ENCODE data around the gene PILRA.
"Not testable (repeated sequence)": the region's sequence is repeated elsewhere in the genome, so short reads cannot be mapped to it uniquely, and the experiment has no call there.

PILRA gene

DNA sequence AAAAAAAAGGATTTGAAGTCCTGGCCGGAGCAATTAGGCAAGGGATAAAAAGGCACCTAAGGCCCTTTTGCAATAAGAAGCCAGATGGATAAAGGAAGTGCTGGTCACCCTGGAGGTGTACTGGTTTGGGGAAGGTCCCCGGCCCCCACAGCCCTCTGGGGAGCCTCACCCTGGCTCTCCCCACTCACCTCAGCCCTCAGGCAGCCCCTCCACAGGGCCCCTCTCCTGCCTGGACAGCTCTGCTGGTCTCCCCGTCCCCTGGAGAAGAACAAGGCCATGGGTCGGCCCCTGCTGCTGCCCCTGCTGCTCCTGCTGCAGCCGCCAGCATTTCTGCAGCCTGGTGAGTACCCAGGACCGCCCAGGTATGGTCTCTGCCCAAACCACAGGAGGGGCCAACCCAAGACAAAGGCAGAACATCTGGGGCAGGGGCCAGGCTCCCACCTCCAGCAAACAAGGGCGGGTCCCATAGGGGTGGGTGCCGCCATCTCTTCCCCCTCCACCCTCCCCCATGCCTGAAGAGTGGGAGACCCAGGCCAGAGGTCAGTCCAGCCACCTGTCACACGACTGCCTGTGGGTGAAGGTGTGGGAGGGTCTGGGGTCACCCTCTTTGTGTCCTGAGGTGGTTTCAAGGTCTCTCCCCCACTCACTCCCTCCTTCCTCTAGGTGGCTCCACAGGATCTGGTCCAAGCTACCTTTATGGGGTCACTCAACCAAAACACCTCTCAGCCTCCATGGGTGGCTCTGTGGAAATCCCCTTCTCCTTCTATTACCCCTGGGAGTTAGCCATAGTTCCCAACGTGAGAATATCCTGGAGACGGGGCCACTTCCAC, 15.0 kb upstream of the PILRA start, which contains the start of gene PILRB:
TSS of gene PILRB (plus strand) at position 91 of the 830 bp plus-strand sequence. CDS start at position 277, 186 bp downstream.
- no peak for DNase-seq

DNA sequence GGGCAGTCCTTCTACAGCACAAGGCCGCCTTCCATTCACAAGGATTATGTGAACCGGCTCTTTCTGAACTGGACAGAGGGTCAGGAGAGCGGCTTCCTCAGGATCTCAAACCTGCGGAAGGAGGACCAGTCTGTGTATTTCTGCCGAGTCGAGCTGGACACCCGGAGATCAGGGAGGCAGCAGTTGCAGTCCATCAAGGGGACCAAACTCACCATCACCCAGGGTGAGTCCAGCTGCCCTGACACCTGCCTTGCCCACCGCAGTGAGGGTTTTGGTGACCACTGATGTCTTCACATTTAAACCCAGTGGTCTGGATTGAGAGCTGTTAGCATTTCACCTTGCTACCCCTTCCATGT, 14.5 kb upstream of the PILRA start:
- no peak for DNase-seq

DNA sequence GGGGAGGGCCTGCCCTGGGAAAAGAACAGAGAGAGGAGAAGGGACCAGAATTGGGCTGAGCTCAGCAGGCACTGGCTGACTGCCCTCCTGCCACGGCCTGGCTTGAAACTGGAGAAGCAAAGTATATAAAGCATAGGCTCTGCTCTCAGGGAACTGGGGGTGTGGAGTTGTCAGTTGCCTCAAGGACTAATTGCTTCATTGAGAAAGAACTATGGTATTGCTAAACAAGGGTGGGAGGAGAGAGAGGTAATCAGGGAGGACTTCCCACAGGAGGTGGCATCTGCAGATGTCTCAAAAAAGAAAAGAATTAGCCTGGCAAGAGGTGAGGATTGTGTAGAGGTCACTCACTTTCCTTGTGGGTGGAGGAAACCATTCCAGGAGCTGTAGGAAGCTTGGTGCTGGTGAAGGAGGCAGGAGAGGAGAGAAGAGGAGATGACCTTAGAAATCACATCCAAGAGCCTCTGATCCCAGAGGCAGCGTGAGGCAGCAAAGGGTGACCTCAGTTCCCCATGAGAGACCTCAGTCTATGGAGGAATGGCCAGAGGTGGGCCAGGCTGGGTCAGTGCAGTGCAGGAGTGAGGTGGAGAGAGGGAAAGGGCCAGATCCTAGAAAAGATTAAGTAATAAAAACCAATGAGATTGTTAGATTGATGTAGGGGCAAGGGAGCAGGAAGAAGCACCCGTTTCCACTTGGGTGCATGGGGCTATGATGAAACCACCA, 13.0 kb upstream of the PILRA start:
- DNase-seq = no peak

DNA sequence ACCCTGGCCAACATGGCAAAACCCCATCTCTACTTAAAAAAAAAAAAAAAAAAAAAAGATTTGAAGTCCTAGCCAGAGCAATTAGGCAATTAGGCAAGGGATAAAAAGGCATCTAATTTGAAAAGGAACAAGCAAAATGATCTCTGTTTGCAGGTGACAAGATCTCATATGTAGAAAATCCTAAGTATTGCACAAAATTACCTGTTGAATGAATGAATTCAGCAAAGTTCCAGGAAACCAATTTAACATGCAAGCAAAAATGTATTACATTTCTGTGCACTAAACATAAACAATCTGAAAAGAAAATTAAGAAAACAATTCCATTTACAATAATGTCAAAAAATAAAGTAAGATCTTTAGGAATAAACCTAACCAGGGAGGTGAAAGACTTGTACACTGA, 10.2 kb upstream of the PILRA start:
- no peak for DNase-seq

- not testable (repeated sequence) for DNase-seq
Measured at GRCh38 chr7:100363797-100364196, 9.5 kb upstream of the PILRA start.

GRCh38 chr7:100364480-100364879, 8.8 kb upstream of the PILRA start:
- DNase-seq = no peak

GRCh38 chr7:100365998-100366367, 7.3 kb upstream of the PILRA start:
- not testable (repeated sequence) for DNase-seq

DNA sequence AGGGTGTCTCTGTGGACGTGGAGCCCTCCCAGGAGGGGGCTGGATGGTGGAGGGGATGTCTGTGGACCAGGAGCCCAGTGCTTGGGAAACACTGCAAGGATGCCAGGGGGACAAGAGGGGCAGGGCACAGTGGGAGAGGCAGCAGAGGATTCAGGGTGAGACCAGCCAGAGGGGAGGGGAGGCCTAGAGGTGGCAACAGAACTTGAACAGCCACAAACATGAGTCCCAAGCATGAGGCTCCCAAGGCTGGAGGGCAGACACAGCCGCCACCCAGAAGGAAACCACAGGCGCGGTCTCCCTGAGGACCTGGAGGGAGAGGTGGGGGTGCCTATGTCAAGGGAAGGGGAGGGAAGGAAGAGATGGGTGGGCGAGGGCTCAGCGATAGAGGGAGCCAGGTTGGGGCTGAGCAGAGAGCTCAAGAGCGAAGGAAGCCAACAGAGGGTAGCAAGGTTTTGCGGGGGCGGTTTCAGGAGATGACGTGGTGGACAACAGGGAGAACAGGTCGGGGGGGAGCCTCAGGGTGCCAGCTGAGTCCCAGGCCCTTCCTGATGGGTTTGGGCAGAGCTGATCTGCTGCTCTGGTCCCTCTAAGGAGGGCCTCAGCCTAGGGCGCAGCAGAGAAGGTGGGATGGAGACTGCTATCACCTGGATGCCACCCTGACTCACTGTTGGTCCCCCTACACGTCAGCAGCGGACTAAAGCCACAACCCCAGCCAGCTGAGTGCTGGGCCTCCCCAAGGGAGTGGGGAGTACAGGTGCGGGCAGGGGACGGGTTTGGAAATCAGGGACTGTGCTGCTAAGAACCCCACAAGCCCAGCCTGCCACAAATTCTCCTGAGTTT, 6.7 kb upstream of the PILRA start:
- DNase-seq = no peak

GRCh38 chr7:100367251-100367620, 6.1 kb upstream of the PILRA start:
- no peak for DNase-seq

DNA sequence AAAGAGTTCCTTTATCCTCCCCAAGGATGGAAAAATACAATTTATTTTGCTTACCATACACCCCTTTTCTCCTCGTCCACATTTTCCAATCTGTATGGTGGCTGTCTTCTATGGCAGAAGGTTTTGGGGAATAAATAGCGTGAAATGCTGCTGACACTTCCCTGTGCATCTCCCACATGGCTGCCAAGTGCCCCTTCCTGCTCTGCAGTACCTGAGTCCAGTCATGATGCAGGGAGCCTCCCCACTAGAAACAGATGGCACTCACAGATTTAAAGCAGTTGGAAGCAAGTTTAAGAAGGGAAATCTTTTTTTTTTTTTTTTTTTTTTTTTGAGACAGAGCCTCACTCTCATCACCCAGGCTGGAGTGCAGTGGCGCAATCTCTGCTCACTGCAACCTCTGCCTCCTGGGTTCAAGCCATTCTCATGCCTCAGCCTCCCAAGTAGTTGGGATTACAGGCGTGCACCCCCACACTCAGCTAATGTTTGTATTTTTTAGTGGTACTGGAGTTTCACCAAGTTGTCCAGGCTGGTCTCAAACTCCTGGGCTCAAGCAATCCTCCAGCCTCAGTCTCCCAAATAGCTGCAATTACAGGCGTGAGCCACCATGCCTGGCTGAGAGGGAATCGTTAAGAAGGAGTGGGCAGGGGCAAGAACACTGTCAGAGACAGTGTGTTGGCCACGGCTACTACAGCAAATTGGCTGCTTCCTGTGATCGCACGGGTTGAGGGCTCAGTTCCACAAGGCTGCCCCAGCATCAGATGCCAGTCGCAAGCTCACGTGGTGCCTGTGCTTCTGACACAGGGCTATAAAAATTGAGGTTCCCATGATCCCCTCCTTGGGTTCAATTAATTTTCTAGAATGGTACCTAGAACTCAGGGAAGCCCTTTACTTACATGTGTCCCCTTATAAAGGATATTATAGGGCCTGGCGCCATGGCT, 5.3 kb upstream of the PILRA start:
- DNase-seq = no peak

DNA sequence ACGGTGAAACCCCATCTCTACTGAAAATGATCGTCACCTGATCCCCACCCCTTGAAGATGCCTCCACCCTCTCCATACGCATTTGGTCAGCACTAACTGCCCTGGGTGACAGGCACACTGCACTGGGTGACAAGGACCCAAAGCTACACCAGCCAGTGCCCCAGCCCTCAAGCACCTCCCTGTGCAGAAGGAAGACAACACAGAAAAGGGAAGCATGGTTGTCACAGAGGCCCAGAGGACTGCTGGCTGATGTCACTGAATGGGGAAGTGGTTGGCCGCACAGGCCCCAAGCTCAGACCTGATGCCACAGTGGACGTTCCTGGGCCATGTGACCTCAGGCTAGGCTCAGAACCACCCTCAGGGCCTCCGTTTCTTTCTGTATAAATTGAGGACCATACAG, 4.2 kb upstream of the PILRA start:
- DNase-seq = no peak

GRCh38 chr7:100370303-100370702, 3.0 kb upstream of the PILRA start:
- DNase-seq = no peak

DNA sequence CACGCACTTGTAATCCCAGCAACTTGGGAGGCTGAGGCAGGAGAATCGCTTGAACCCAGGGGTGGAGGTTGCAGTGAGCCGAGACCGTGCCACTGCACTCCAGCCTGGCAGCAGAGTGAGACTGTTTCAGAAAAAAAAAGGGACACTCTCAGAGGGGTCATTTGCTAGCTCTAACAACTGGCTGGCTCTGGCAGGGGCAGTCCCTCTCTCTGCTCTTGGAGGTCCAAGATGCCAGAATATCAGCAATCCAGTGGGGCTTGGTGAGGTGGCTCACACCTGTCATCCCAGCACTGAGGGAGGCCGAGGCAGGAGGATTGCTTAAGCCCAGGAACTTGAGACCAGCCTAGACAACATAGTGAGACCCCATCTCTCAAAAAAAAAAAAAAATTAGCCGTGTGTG, 2.5 kb upstream of the PILRA start:
- no peak for DNase-seq

DNA sequence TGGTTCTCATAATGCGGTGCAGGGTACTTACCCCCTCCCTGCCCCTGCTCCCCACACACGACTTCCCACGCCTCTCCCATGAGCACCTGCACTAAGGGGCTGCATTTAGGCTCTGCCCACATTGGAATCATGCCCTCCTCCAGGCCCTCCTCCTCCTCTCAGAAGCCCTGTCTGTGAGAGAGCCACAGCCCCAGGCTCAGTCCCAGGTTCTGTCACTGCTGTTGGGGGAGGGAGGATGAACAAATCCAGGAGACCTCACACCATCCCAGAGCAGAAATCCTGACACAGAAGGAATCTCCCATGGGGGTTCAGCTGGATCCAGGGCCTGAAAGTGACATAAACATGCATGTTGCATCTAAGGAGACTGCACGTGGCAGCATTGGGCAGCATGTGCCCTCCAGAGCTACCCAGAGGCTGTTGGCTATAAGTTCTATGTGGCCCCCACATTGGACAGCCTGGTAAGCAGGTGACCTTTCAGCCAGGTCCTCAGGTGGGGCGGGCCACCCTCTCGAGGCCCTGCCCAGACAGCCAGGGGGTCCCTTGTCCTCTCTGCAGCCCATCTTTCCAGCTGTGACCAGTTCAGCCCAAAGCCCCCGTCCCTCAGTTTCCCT, 1.6 kb upstream of the PILRA start:
- no peak for DNase-seq

GRCh38 chr7:100372256-100372655, 1.0 kb upstream of the PILRA start:
- peak; percentile 54 for DNase-seq

- no peak for DNase-seq
Measured at GRCh38 chr7:100372694-100373093, 593 bp upstream of the PILRA start.

GRCh38 chr7:100373870-100374598, 747 bp downstream of the PILRA start:
- DNase-seq = not testable (repeated sequence)

GRCh38 chr7:100374601-100375000, 1.3 kb downstream of the PILRA start:
- no peak for DNase-seq

- DNase-seq = no peak
Measured at GRCh38 chr7:100376066-100376465, 2.8 kb downstream of the PILRA start.

DNA sequence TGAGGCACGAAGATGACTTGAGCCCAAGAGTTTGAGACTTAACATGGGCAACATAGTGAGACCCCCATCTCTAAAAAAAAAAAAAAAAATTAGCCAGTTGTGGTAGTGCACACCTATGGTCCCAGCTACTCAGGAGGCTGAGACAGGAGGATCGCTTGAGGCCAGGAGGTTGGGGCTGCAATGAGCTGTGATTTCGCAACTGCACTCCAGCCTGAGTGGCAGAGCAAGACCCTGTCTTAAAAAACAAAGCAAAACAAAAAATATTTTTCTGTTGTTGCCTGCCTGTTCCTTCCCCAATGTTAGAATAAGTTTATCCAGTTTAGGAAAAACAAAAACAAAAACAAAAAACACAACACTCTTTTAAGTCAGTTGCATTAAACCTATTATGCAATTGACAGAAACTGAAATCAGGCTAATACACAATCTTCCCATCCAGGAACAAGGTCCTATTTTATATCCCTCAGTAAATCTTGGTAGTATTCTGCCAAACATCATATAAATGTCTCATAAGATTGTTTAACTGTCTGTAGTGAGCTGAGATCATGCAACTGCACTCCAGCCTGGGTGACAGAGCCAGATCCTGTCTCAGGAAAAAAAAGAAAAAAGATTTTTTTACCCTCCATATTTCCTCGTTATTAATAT, 4.9 kb downstream of the PILRA start:
- DNase-seq = no peak

- DNase-seq = no peak
Measured at GRCh38 chr7:100380196-100380595, 6.9 kb downstream of the PILRA start.
